GM12878 (cell line): ENCODE measurements around the gene XIAP.

Experiments used
- ATF2 ChIP-seq: IDR thresholded peaks from 2 replicates; pipeline ENCODE4 v1.6.1; 2012; ENCODE audit warnings: low read length, inconsistent platforms
- ATF7 ChIP-seq: fragments of 450-650 bp; IDR thresholded peaks from 2 replicates; pipeline ENCODE4 v1.6.1; 2016; ENCODE audit warnings: low read depth, mild to moderate bottlenecking
- CTCF ChIP-seq, 3 experiments: IDR thresholded peaks in 2 of 3; conservative IDR thresholded peaks in 1 of 3; 2 replicates each; pipeline ENCODE4 v1.5.1; 2011; ENCODE audit warnings: low read depth in 3 of 3, low read length in 3 of 3, mild to moderate bottlenecking in 3 of 3, control low read depth in 2 of 3, moderate library complexity in 2 of 3, inconsistent platforms in 1 of 3, mixed read lengths in 1 of 3; ENCODE audit not compliant: control insufficient read depth in 2 of 3, insufficient read depth in 1 of 3; ENCODE audit errors: extremely low read depth in 1 of 3
- E2F8 ChIP-seq: fragments of 450-650 bp; IDR thresholded peaks from 2 replicates; pipeline ENCODE4 v1.6.1; 2018; ENCODE audit warnings: mild to moderate bottlenecking, low read depth, moderate library complexity; ENCODE audit not compliant: partially characterized antibody
- EP300 ChIP-seq, 2 experiments: fragments of 150-350 bp in 1 of 2; IDR thresholded peaks; 2 replicates each; pipeline ENCODE4 v1.6.1; 2011 to 2012; ENCODE audit warnings: low read depth in 2 of 2, low read length in 2 of 2, borderline replicate concordance in 1 of 2, improper control_type of control experiment in 1 of 2, inconsistent platforms in 1 of 2; ENCODE audit not compliant: control insufficient read depth in 1 of 2
- EZH2 ChIP-seq: IDR thresholded peaks from 2 replicates; pipeline ENCODE4 v1.6.1; 2012; ENCODE audit warnings: low read depth, mild to moderate bottlenecking, control low read depth, inconsistent platforms, low read length, borderline replicate concordance; ENCODE audit not compliant: control insufficient read depth
- FOXM1 ChIP-seq: IDR thresholded peaks from 2 replicates; pipeline ENCODE4 v1.6.1; 2012; ENCODE audit warnings: low read depth, mild to moderate bottlenecking, inconsistent platforms, low read length, moderate library complexity
- MLLT1 ChIP-seq: fragments of 450-650 bp; IDR thresholded peaks from 2 replicates; pipeline ENCODE4 v1.6.1; 2016; ENCODE audit warnings: mild to moderate bottlenecking
- SIX5 ChIP-seq: IDR thresholded peaks from 2 replicates; pipeline ENCODE4 v1.6.1; 2011; ENCODE audit warnings: mild to moderate bottlenecking, low read depth, low read length, moderate library complexity; ENCODE audit not compliant: severe bottlenecking
- TCF7 ChIP-seq: IDR thresholded peaks from 2 replicates; pipeline ENCODE4 v1.6.1; 2014; ENCODE audit warnings: antibody characterized with exemption, borderline replicate concordance
- YY1 ChIP-seq: IDR thresholded peaks from 2 replicates; pipeline ENCODE4 v1.6.1; 2011; ENCODE audit warnings: low read depth, mild to moderate bottlenecking, low read length
- ZBTB11 ChIP-seq: fragments of 450-650 bp; formaldehyde crosslinking; IDR thresholded peaks from 2 replicates; pipeline ENCODE4 v1.5.0; 2022; ENCODE audit warnings: mild to moderate bottlenecking, missing genetic modification characterization

GRCh38 chrX:123927845-123928244, 68.0 kb downstream of the XIAP start:
- TF ChIP-seq ZBTB11 (CRISPR knock-in tag): no peak
- TF ChIP-seq TCF7: no peak
- TF ChIP-seq CTCF (IDR thresholded peaks at IDR 0.05 in 2 of 3, conservative IDR thresholded peaks at IDR 0.05 in 1 of 3; ENCODE audit: control insufficient read depth in 2 of 3, extremely low read depth in 1 of 3, insufficient read depth in 1 of 3, low read depth in 3 of 3, low read length in 3 of 3): no peak
- TF ChIP-seq FOXM1: no peak
- TF ChIP-seq EZH2: no peak
- no peak for TF ChIP-seq SIX5
- TF ChIP-seq E2F8: no peak
- TF ChIP-seq YY1: no peak
- TF ChIP-seq ATF2: no peak
- no peak for TF ChIP-seq MLLT1
- TF ChIP-seq EP300 (IDR thresholded peaks at IDR 0.05; ENCODE audit: borderline replicate concordance in 1 of 2, control insufficient read depth in 1 of 2, low read depth in 2 of 2, low read length in 2 of 2): no peak
- no peak for TF ChIP-seq ATF7
